GM12864 (cell line): ENCODE results near the gene SRSF8.

ENCODE experiments used
- DNase-seq: peaks from one replicate; pipeline ENCODE4 v3.0.0-alpha.2; 2011; ENCODE audit warnings: low read depth
- H3K4me3 ChIP-seq: 2 replicates; pipeline ENCODE4 v1.5.1; 2011; ENCODE audit warnings: mild to moderate bottlenecking, low read depth, low read length, control low read depth
- CTCF ChIP-seq: IDR thresholded peaks from 2 replicates; pipeline ENCODE4 v1.5.1; 2011; ENCODE audit warnings: low read depth, mild to moderate bottlenecking, moderate library complexity, low read length, control low read depth, inconsistent platforms; ENCODE audit errors: missing control alignments

SRSF8 gene

GRCh38 chr11:95088946-95089619 is 22.4 kb downstream of the SRSF8 start:
- H3K4me3 ChIP-seq = peak overlapping the region; percentile 93
- no peak for TF ChIP-seq CTCF
- no peak for DNase-seq

- no peak for DNase-seq
Measured at GRCh38 chr11:95089620-95090542, 23.2 kb downstream of the SRSF8 start, which contains the start of gene ENDOD1. Gene ENDOD1, plus strand, starts transcription at chr11:95089846. Its CDS starts 82 bp downstream, at chr11:95089928.

DNA sequence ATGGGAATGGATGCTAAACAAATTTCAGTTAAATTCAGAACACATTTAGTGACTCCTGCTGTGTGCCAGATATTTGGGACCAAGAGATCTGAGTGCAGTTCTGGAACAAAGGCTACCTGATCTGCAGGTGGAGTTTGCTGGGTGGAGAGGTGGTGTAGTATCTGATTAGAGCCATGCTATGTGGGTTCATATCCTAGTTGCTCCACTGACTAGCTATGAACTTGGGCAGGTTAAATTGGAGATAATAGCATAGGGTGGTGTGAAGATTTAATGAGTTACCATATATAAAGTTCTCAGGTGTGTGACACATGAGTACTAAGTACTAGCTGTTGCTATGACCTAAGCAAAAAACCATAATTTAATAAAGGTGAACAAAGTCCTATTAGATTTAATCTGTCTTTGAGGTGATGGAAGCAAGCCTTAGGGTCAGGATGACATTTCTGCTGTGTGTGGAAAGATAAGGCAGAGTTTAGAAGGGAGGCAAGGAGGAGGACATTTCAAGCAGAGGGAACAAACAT is 25.0 kb downstream of the SRSF8 start:
- TF ChIP-seq CTCF = no peak
- no peak for DNase-seq
- no peak overlapping the region for H3K4me3 ChIP-seq

More at GRCh38 chr11:95089620-95090542, 23.2 kb downstream of the SRSF8 start, which contains the start of gene ENDOD1:
- no peak for TF ChIP-seq CTCF
- H3K4me3 ChIP-seq = peak within 1 kb of the TSS; percentile 93

- peak; percentile 79 for TF ChIP-seq CTCF
- no peak for DNase-seq
- H3K4me3 ChIP-seq = no peak overlapping the region
Measured at GRCh38 chr11:95092549-95093324, 26.0 kb downstream of the SRSF8 start.

DNA sequence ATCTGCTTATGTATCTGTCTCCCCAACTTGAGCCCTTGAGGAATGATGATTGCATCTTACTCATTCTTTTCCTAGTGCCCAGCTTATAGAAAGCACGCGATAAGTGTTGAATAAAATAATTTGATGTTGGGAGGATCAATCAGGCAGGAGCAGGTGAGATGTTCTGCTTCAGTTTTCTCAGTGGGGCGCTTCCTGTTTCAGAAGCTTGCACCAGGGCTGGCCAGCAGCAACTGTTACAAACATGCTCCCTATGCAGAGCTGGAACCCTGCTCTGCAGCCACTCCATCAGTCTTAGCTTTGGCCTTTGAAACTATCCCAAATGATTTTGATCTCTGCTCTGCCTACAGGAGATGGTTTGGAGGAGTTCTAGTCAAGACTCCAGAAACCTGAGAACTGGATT is 26.8 kb downstream of the SRSF8 start:
- no peak overlapping the region for H3K4me3 ChIP-seq
- no peak for DNase-seq
- no peak for TF ChIP-seq CTCF

- no peak overlapping the region; the same call in 1 of the 2 replicates for H3K4me3 ChIP-seq
- TF ChIP-seq CTCF = no peak
- DNase-seq = peak; percentile 69
Measured at GRCh38 chr11:95095858-95096587, 29.3 kb downstream of the SRSF8 start.
